HEK293 (cell line): ENCODE measurements around the gene PLB1.

Experiments
- CTCF ChIA-PET: fragments of 350-600 bp; formaldehyde crosslinking; extraction: SDS; loops from one replicate; lab custom pipeline; 2021; ENCODE audit warnings: antibody characterized with exemption; lab: Yijun Ruan, JAX
- POLR2A ChIA-PET: fragments of 300-600 bp; formaldehyde crosslinking; extraction: SDS; loops from one replicate; lab custom pipeline; 2020; ENCODE audit warnings: antibody characterized with exemption, inconsistent platforms; lab: Yijun Ruan, JAX
- H3K27ac ChIP-seq: fragments of 200-500 bp; sonication (Bioruptor generic); 2 replicates; pipeline ENCODE4 v1.5.1; 2014; ENCODE audit warnings: low read depth, low read length, control low read depth, inconsistent platforms; ENCODE audit errors: extremely low read depth
- H3K36me3 ChIP-seq, 2 experiments: fragments of 200-500 bp in 1 of 2; sonication (Bioruptor generic) in 1 of 2; 1 replicate in 1 of 2; 2 replicates in 1 of 2; pipeline ENCODE4 v1.5.1; 2014 to 2017; ENCODE audit warnings: inconsistent platforms in 2 of 2, low read length in 2 of 2; ENCODE audit not compliant: control insufficient read depth in 2 of 2, insufficient read depth in 1 of 2
- H3K4me1 ChIP-seq: fragments of 200-500 bp; sonication (Bioruptor generic); 2 replicates; pipeline ENCODE4 v1.5.1; 2014; ENCODE audit warnings: mild to moderate bottlenecking, low read length, inconsistent platforms; ENCODE audit not compliant: control insufficient read depth, insufficient read depth
- H3K4me3 ChIP-seq: 2 replicates; pipeline ENCODE4 v1.5.1; 2011; ENCODE audit warnings: low read depth, mild to moderate bottlenecking, control low read depth, low read length, moderate library complexity
- H3K9me3 ChIP-seq: fragments of 200-500 bp; sonication (Bioruptor generic); 2 replicates; pipeline ENCODE4 v1.5.1; 2014; ENCODE audit warnings: low read depth, low read length, inconsistent platforms; ENCODE audit not compliant: control insufficient read depth, insufficient read depth
- GFI1B ChIP-seq: fragments of 450-650 bp; formaldehyde crosslinking; IDR thresholded peaks from 2 replicates; pipeline ENCODE4 v1.5.1; 2016; ENCODE audit warnings: missing biosample characterization, missing genetic modification characterization
- GLI4 ChIP-seq: fragments of 450-650 bp; formaldehyde crosslinking; IDR thresholded peaks from 2 replicates; pipeline ENCODE4 v1.5.1; 2016; ENCODE audit warnings: missing biosample characterization, missing genetic modification characterization
- GLIS1 ChIP-seq: fragments of 450-650 bp; formaldehyde crosslinking; IDR thresholded peaks from 2 replicates; pipeline ENCODE4 v1.5.1; 2016; ENCODE audit warnings: missing biosample characterization, missing genetic modification characterization
- KLF8 ChIP-seq: fragments of 450-650 bp; formaldehyde crosslinking; IDR thresholded peaks from 2 replicates; pipeline ENCODE4 v1.5.1; 2016; ENCODE audit warnings: missing biosample characterization, missing genetic modification characterization
- MEIS1 ChIP-seq: sonication (generic); formaldehyde crosslinking; IDR thresholded peaks from 2 replicates; pipeline ENCODE4 v1.8.1; 2022; ENCODE audit warnings: missing genetic modification reagents, mild to moderate bottlenecking, borderline replicate concordance
- MZF1 ChIP-seq: fragments of 450-650 bp; formaldehyde crosslinking; IDR thresholded peaks from 2 replicates; pipeline ENCODE4 v1.5.1; 2017; ENCODE audit warnings: missing biosample characterization, missing genetic modification characterization, borderline replicate concordance
- YY2 ChIP-seq: fragments of 450-650 bp; formaldehyde crosslinking; IDR thresholded peaks from 2 replicates; pipeline ENCODE4 v1.5.1; 2016; ENCODE audit warnings: missing biosample characterization, missing genetic modification characterization
- ZBTB20 ChIP-seq: fragments of 450-650 bp; formaldehyde crosslinking; IDR thresholded peaks from 2 replicates; pipeline ENCODE4 v1.5.1; 2016; ENCODE audit warnings: missing biosample characterization, missing genetic modification characterization
- ZNF10 ChIP-seq: fragments of 450-650 bp; formaldehyde crosslinking; IDR thresholded peaks from 2 replicates; pipeline ENCODE4 v1.5.1; 2017; ENCODE audit warnings: missing biosample characterization, missing genetic modification characterization
- ZNF121 ChIP-seq: fragments of 450-650 bp; formaldehyde crosslinking; IDR thresholded peaks from 2 replicates; pipeline ENCODE4 v1.5.1; 2016; ENCODE audit warnings: missing biosample characterization, missing genetic modification characterization
- ZNF16 ChIP-seq: fragments of 450-650 bp; formaldehyde crosslinking; IDR thresholded peaks from 2 replicates; pipeline ENCODE4 v1.5.1; 2016; ENCODE audit warnings: low read depth, missing biosample characterization, missing genetic modification characterization
- ZNF211 ChIP-seq: fragments of 450-650 bp; formaldehyde crosslinking; IDR thresholded peaks from 2 replicates; pipeline ENCODE4 v1.5.1; 2016; ENCODE audit warnings: low read depth, missing biosample characterization, missing genetic modification characterization
- ZNF341 ChIP-seq: fragments of 450-650 bp; formaldehyde crosslinking; IDR thresholded peaks from 2 replicates; pipeline ENCODE4; 2016; ENCODE audit warnings: low read depth, missing biosample characterization, missing genetic modification characterization
- ZNF426 ChIP-seq: fragments of 450-650 bp; formaldehyde crosslinking; IDR thresholded peaks from 2 replicates; pipeline ENCODE4 v1.5.1; 2017; ENCODE audit warnings: missing biosample characterization, missing genetic modification characterization, mild to moderate bottlenecking, inconsistent platforms, moderate library complexity
- ZNF555 ChIP-seq: fragments of 450-650 bp; formaldehyde crosslinking; conservative IDR thresholded peaks from 2 replicates; pipeline ENCODE4 v1.5.1; 2017; ENCODE audit warnings: missing biosample characterization, mild to moderate bottlenecking, missing genetic modification characterization, inconsistent platforms
- ZNF585B ChIP-seq: fragments of 450-650 bp; formaldehyde crosslinking; IDR thresholded peaks from 2 replicates; pipeline ENCODE4 v1.5.1; 2016; ENCODE audit warnings: missing biosample characterization, missing genetic modification characterization
- ZNF596 ChIP-seq: fragments of 450-650 bp; IDR thresholded peaks from 2 replicates; pipeline ENCODE4 v1.5.0; 2018; ENCODE audit warnings: missing biosample characterization, mild to moderate bottlenecking, missing genetic modification characterization, moderate library complexity
- ZNF624 ChIP-seq: fragments of 450-650 bp; formaldehyde crosslinking; IDR thresholded peaks from 2 replicates; pipeline ENCODE4 v1.5.1; 2017; ENCODE audit warnings: missing biosample characterization, missing genetic modification characterization
- ZNF747 ChIP-seq: fragments of 450-650 bp; formaldehyde crosslinking; IDR thresholded peaks from 2 replicates; pipeline ENCODE4 v1.5.1; 2016; ENCODE audit warnings: missing biosample characterization, missing genetic modification characterization
- ZNF843 ChIP-seq: fragments of 450-650 bp; formaldehyde crosslinking; IDR thresholded peaks from 2 replicates; pipeline ENCODE4 v1.5.1; 2016; ENCODE audit warnings: missing biosample characterization, missing genetic modification characterization
- TF ChIP-seq, protein P1 (sequence below): IDR thresholded peaks from 2 replicates; pipeline ENCODE4 v1.6.1; 2011; ENCODE audit warnings: mild to moderate bottlenecking, low read depth, low read length, borderline replicate concordance
- TF ChIP-seq, protein P2 (sequence below): fragments of 450-650 bp; formaldehyde crosslinking; IDR thresholded peaks from 2 replicates; pipeline ENCODE4 v1.5.1; 2016; ENCODE audit warnings: missing biosample characterization, missing genetic modification characterization
- TF ChIP-seq, protein P3 (sequence below): fragments of 450-650 bp; formaldehyde crosslinking; IDR thresholded peaks from 2 replicates; pipeline ENCODE4 v1.5.1; 2016; ENCODE audit warnings: missing biosample characterization, missing genetic modification characterization
- TF ChIP-seq, protein P4 (sequence below): fragments of 450-650 bp; formaldehyde crosslinking; IDR thresholded peaks from 2 replicates; pipeline ENCODE4 v1.5.0; 2017; ENCODE audit warnings: missing biosample characterization, missing genetic modification characterization, borderline replicate concordance

PLB1 gene

DNA sequence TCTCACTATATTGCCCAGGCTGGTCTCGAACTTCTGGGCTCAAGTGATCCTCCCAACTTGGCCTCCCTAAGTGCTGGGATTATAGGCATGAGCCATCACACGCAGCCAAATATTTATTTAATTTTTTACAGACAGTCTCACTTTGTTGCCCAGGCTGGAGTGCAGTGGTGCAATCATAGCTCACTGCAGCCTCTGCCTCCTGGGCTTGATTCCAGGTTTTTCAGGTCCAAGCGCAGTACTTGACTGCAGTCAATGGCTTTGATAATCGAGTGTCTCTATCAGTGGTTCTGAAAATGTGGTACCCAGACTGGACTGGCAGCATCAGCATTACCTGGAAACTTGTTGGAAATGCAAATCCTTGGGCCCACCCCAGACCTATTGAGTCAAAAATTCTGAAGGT lies 63.1 kb downstream of the PLB1 start (continued):
- TF ChIP-seq, protein P1, sequence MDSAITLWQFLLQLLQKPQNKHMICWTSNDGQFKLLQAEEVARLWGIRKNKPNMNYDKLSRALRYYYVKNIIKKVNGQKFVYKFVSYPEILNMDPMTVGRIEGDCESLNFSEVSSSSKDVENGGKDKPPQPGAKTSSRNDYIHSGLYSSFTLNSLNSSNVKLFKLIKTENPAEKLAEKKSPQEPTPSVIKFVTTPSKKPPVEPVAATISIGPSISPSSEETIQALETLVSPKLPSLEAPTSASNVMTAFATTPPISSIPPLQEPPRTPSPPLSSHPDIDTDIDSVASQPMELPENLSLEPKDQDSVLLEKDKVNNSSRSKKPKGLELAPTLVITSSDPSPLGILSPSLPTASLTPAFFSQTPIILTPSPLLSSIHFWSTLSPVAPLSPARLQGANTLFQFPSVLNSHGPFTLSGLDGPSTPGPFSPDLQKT = no peak
- TF ChIP-seq MEIS1 = no peak
- TF ChIP-seq, protein P2, sequence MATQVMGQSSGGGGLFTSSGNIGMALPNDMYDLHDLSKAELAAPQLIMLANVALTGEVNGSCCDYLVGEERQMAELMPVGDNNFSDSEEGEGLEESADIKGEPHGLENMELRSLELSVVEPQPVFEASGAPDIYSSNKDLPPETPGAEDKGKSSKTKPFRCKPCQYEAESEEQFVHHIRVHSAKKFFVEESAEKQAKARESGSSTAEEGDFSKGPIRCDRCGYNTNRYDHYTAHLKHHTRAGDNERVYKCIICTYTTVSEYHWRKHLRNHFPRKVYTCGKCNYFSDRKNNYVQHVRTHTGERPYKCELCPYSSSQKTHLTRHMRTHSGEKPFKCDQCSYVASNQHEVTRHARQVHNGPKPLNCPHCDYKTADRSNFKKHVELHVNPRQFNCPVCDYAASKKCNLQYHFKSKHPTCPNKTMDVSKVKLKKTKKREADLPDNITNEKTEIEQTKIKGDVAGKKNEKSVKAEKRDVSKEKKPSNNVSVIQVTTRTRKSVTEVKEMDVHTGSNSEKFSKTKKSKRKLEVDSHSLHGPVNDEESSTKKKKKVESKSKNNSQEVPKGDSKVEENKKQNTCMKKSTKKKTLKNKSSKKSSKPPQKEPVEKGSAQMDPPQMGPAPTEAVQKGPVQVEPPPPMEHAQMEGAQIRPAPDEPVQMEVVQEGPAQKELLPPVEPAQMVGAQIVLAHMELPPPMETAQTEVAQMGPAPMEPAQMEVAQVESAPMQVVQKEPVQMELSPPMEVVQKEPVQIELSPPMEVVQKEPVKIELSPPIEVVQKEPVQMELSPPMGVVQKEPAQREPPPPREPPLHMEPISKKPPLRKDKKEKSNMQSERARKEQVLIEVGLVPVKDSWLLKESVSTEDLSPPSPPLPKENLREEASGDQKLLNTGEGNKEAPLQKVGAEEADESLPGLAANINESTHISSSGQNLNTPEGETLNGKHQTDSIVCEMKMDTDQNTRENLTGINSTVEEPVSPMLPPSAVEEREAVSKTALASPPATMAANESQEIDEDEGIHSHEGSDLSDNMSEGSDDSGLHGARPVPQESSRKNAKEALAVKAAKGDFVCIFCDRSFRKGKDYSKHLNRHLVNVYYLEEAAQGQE (tag by site-specific recombination) = no peak
- TF ChIP-seq ZNF16 (tag by site-specific recombination) = no peak

DNA sequence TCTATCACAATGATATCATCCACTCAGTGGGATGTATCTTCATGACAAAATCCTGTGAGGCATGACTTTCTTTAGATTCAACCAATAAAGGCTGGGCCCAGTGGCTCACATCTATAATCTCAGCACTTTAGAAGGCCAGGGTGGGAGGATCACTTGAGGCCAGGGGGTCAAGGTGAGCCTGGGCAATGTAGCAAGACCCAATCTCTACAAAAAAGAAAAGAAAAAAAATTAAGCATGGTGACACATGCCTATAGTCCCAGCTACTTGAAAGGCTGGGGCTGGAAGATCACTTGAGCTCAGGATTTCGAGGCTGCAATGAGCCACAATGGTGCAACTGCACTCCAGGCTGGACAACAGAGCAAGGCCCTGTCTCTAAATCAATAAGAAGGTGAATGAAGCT lies 68.0 kb downstream of the PLB1 start:
- H3K36me3 ChIP-seq = no peaks in the 10 kb centered on the region
- no peaks in the 10 kb centered on the region for H3K4me1 ChIP-seq
- TF ChIP-seq ZNF121 = peak; percentile 86
- no peak for TF ChIP-seq MZF1
- no peak for TF ChIP-seq ZNF843 (tag by site-specific recombination)
- ChIA-PET CTCF (interaction anchor here (0.6 to 3.4 kb wide), 3 partner anchors 57 to 754 kb away, joined by 3 to 9 read pairs (median 3); no protein-coding TSS in a partner anchor), POLR2A (interaction anchor here (1.0 kb wide), 1 partner anchor 306 kb away, joined by 3 read pairs; the partner anchor contains the start of gene TRMT61B)
- H3K27ac ChIP-seq = no peak overlapping the region
- no peaks in the 10 kb centered on the region for H3K9me3 ChIP-seq
- H3K4me3 ChIP-seq = no peak overlapping the region

DNA sequence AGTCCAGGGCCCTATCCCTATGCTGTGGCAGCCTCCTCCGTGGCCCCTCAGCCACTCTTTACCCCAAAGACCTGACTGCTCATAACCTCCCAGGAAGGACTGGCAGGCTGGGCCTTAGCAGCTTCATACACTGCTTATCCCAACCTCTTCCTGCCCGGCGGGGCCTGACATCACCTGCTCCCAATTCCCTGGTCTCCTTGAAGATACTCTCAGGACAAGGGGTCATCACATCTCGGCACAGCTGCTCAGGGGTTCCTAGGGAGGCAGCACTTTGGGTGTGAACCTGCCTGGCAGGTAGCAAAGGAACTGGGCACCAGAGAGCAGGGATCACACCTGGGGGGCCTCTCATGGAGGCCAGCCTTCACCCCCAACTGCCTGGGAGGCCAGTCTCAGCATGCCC lies 68.5 kb downstream of the PLB1 start:
- no peaks in the 10 kb centered on the region for H3K36me3 ChIP-seq
- H3K4me3 ChIP-seq = no peak overlapping the region
- TF ChIP-seq YY2 (no peak), GLIS1 (peak; percentile 37; the same call in 1 of the 2 replicates), ZNF16 (tag by site-specific recombination) (no peak)
- ChIA-PET CTCF (interaction anchor here (0.6 to 3.4 kb wide), 3 partner anchors 15 to 126 kb away, joined by 3 to 9 read pairs (median 3); no protein-coding TSS in a partner anchor), POLR2A (interaction anchor here (1.0 kb wide), 1 partner anchor 306 kb away, joined by 3 read pairs; the partner anchor contains the start of gene TRMT61B)
- no peaks in the 10 kb centered on the region for H3K9me3 ChIP-seq
- no peaks in the 10 kb centered on the region for H3K4me1 ChIP-seq
- H3K27ac ChIP-seq = no peak overlapping the region

DNA sequence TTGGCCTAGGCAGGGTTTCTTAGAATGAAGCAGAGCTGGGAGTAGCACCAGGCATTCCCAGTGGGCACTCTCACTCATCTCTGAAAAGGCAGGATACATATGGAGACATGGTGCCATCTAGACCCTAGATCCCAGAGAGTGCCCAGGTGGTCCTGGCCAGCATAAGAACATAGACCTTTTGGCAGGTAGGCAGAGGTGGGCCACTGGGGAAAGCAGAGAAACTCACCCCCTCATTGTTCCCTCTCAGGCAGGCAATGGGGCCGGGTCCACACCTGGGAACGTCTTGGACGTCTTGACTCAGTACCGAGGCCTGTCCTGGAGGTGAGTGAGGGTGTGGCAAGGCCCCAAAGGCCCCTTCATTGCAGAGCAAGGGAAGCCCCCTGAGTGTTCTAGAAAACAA lies 69.2 kb downstream of the PLB1 start:
- Histone ChIP-seq H3K4me1 (no peaks in the 10 kb centered on the region), H3K9me3 (no peaks in the 10 kb centered on the region), H3K36me3 (no peaks in the 10 kb centered on the region), H3K27ac (no peak overlapping the region), H3K4me3 (no peak overlapping the region)
- POLR2A ChIA-PET = no interaction called here
- CTCF ChIA-PET = interaction anchor here (0.6 to 3.4 kb wide), 5 partner anchors 14 to 56 kb away, joined by 3 to 9 read pairs (median 3); no protein-coding TSS in a partner anchor
- TF ChIP-seq KLF8 (tag by site-specific recombination) = no peak
- TF ChIP-seq ZNF426 (tag by site-specific recombination) = no peak
- no peak for TF ChIP-seq GFI1B (tag by site-specific recombination)
- TF ChIP-seq, protein P3, sequence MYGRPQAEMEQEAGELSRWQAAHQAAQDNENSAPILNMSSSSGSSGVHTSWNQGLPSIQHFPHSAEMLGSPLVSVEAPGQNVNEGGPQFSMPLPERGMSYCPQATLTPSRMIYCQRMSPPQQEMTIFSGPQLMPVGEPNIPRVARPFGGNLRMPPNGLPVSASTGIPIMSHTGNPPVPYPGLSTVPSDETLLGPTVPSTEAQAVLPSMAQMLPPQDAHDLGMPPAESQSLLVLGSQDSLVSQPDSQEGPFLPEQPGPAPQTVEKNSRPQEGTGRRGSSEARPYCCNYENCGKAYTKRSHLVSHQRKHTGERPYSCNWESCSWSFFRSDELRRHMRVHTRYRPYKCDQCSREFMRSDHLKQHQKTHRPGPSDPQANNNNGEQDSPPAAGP (tag by site-specific recombination) = no peak
- no peak for TF ChIP-seq ZNF747
- TF ChIP-seq, protein P4, sequence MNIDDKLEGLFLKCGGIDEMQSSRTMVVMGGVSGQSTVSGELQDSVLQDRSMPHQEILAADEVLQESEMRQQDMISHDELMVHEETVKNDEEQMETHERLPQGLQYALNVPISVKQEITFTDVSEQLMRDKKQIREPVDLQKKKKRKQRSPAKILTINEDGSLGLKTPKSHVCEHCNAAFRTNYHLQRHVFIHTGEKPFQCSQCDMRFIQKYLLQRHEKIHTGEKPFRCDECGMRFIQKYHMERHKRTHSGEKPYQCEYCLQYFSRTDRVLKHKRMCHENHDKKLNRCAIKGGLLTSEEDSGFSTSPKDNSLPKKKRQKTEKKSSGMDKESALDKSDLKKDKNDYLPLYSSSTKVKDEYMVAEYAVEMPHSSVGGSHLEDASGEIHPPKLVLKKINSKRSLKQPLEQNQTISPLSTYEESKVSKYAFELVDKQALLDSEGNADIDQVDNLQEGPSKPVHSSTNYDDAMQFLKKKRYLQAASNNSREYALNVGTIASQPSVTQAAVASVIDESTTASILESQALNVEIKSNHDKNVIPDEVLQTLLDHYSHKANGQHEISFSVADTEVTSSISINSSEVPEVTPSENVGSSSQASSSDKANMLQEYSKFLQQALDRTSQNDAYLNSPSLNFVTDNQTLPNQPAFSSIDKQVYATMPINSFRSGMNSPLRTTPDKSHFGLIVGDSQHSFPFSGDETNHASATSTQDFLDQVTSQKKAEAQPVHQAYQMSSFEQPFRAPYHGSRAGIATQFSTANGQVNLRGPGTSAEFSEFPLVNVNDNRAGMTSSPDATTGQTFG (tag by site-specific recombination) = no peak
- TF ChIP-seq ZNF341 (tag by site-specific recombination) = no peak
- TF ChIP-seq ZNF624 = no peak
- no peak for TF ChIP-seq ZNF596 (tag by site-specific recombination)
- TF ChIP-seq ZNF10 = no peak
- no peak for TF ChIP-seq GLI4
- no peak for TF ChIP-seq ZNF555 (tag by site-specific recombination)
- no peak for TF ChIP-seq ZNF211 (tag by site-specific recombination)
- no peak for TF ChIP-seq ZNF585B
- no peak for TF ChIP-seq ZBTB20 (tag by site-specific recombination)
